CD4-positive, alpha-beta T cell treated with Interleukin-6 at 100 ng/mL for 8 hours (primary cell): ENCODE results near the gene SRPK3.

Source experiments
- DNase-seq: peaks from one replicate; pipeline ENCODE4 v3.0.0-alpha.2; 2020; ENCODE audit warnings: mixed read lengths, low spot score

Gene SRPK3

DNA sequence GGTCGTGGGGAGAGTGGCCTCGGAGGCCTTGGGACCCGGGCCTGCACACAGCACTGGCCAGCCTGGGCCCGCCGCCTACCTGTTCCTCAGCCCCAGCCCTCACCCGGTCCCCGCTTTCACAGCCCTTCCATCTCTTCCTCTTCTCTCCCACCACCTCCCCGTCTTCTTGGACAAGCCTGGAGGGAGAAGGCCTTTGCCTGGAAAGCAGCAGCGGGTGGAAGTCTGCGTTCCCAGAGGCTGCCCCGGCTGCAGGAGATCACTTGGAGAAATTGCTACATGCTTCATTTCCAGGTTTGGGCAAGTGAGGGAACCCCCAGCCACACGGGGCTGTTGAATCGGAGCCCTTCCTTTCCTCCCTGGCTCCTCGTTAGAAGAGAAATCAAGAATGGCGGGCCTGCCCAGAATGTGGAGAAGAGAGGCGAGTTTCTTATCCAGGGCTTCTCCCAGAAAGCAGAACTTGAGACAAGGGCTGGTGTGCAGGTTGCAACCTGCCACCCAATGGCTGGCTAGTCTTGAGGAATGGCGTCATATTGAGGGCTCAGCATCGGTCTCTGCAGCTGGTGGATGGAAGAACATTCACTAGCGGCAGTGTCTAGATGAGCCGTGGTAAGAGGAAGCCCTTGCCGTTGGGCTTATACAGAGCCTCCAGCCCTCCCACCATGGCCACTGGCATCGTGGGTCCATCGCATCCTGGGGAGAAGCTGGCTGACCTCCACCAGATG, 50.7 kb downstream of the SRPK3 start:
- DNase-seq = no peak

DNA sequence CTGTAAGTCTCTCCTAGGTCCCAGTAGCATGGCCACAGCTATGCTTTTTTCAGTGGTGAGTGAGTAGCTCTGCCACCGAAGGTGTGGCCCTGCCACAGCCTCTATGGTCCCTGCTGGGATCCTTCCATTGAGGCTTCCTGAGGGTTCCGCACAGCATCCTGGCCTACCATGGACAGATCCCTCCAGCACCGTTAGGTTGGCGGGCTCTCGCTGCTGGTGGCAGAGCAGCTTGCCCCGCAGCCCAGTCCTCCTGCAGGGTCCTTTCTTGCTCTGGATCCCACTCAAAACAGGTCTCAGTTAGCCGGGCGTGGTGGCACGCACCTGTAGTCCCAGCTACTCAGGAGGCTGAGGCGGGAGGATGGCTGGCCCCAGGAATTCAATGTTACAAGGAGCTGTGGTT, 51.9 kb downstream of the SRPK3 start:
- DNase-seq = no peak
